GM03348 (cell line): Measurements from ENCODE around the gene PML.
"Not testable (repeated sequence)": the region's sequence is repeated elsewhere in the genome, so short reads cannot be mapped to it uniquely, and the experiment has no call there.

ENCODE experiments used
- DNase-seq: peaks from one replicate; pipeline ENCODE4 v3.0.0; 2012; ENCODE audit warnings: low spot score

PML gene

GRCh38 chr15:73957785-73958184 lies 36.7 kb upstream of the PML start:
- DNase-seq: no peak

DNA sequence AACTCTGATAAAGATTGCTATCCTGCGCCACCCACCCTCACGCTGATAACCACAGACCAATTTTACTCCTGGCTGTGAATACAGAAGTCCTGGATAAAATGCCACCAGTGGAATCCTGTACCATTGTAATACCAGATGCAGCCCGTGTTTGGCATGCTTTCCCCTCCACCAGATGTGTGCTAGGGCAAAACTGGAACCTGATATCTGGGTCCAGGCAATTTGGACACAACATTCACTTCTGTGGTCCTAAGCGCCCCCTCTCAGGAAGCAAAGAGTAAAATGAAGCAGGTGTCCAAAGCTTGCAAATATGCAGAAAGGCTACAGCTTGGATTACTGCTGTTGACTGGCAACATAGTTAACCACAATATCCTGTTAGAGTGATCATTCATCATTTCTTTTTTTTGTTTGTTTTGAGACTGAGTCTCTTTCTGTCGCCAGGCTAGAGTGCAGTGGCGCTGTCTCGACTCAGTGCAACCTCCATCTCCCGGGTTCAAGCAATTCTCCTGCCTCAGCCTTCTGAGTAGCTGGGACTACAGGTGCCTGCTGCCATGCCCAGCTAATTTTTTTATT lies 35.4 kb upstream of the PML start:
- no peak for DNase-seq

- DNase-seq: no peak
Measured at GRCh38 chr15:73959801-73960200, 34.7 kb upstream of the PML start.

GRCh38 chr15:73960472-73961070 lies 33.9 kb upstream of the PML start:
- not testable (repeated sequence) for DNase-seq

GRCh38 chr15:73962433-73962832 lies 32.1 kb upstream of the PML start:
- DNase-seq: no peak

GRCh38 chr15:73964736-73965093 lies 29.8 kb upstream of the PML start:
- peak; percentile 85 for DNase-seq

DNA sequence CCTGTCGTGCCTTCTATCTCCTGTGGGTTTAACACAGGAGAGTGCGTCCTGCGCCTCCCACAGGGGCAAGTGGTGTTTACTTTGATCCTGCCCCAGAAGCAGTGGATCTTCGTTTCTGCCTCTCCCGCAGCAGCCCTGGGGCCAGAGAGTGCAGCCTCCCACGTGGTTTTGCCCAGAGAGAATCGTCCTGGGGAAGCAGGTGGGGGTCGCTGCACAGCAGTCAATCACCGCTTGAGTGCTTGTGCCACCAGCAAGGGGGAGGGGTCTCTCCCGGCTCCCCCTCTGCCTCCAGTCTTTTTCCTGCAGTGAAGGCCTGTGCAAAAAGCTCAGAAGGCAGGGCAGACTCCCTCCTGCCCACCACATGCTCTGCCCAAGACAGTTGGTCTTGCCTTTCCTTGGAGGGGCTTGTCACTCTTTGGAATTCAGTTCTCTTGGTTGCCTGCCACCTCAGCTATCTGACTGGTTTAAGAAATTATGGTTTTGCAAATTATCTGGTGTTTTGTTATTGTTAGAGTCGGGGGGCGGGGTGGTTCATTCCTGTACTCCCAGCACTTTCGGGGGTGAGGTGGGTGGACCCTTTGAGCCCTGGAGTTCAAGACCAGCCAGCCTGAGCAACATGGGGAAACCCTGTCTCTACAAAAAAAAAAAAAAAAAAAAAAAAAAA lies 29.3 kb upstream of the PML start:
- no peak for DNase-seq

GRCh38 chr15:73965758-73966113 lies 28.8 kb upstream of the PML start:
- no peak for DNase-seq

DNA sequence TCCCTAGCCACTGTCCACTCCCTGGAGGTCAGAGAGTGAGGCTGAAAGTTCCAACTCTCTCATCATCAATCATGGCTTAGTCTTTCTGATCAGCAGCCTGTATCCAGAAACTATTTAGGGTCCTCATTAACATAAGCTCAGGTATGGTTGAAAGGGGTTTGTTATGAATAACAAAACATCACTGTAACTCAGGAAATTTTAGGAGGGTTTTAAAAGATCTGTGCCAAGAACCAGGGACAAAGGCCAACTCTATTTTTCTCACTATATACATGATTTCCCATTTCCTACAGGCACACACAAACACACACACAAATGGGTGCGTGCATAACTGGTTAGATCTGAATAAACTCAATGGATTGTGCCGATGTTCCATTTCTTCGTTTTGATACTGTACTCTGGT lies 26.1 kb upstream of the PML start:
- DNase-seq: no peak

- DNase-seq: no peak
Measured at GRCh38 chr15:73969151-73969759, 25.3 kb upstream of the PML start.

GRCh38 chr15:73972984-73973682 lies 21.4 kb upstream of the PML start:
- DNase-seq: peak; percentile 88

GRCh38 chr15:73973683-73974200 lies 20.8 kb upstream of the PML start:
- not testable (repeated sequence) for DNase-seq

- not testable (repeated sequence) for DNase-seq
Measured at GRCh38 chr15:73975440-73976125, 18.9 kb upstream of the PML start.

GRCh38 chr15:73978896-73979295 lies 15.6 kb upstream of the PML start:
- no peak for DNase-seq

GRCh38 chr15:73979636-73980035 lies 14.9 kb upstream of the PML start:
- DNase-seq: no peak

GRCh38 chr15:73981761-73982221 lies 12.7 kb upstream of the PML start:
- no peak for DNase-seq

GRCh38 chr15:73982222-73982962 lies 12.1 kb upstream of the PML start:
- DNase-seq: peak; percentile 89

- peak; percentile 80 for DNase-seq
Measured at GRCh38 chr15:73983211-73983727, 11.2 kb upstream of the PML start.

DNA sequence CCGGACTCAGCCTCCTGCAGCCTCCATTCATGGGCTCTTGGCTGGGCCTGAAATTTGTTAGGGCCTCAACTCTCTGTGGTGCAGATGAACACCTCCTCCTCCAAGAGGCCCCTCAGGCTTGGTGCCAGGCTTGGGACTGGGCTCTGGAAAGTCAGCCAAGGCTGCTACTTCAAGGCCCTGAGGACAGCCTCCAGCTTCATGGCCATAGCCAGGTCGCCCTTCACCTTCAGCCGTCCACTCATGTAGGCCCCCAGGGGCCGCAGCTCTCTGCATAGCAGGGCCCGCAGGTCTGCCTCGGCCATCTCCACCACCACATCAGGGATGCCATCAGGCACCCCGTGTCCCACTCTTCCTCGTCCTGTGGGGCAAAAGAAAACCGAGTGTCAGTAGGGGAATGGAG lies 10.7 kb upstream of the PML start:
- no peak for DNase-seq

DNA sequence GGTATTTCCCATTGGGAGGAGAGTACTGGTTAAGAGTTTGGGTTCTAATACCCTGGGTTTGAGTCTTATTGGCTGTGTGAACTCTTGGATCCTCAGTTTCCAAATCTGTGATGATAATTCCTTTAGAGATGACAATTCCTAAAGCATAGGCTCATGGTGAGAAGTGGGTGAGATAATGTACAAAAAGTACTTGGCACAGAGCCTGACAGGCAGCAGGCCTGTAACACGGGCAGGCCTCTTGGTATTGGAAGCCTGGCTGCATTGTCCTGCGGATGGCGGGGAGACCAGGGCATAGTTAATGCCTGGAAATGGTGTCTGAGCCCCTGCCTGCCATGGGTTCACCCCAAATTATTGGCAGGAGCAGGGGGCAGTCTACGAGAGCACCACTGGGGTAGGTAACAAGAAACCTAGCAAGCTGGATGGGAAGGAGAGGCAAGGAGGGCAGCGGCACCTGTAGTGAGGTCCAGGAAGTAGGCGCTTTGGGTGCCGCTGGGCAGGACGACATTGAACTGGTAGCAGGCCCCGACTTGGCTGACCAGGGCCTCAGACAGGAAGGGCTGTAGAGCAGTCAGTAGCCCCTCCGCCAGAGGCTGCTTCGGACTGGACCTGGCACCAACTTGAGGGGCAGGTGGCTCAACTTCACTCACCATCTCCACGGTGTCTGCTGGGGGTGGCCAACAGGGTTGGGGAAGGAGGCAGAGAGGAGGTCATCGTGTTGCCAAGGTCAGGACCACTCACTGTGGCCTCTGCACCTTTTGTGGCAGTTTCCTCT lies 10.1 kb upstream of the PML start:
- no peak for DNase-seq
